Thoracic aorta endothelial cell (primary cell): ENCODE measurements around the gene MYO3B. TPM values are rescaled to one million over a fixed set of nuclear protein-coding genes. Genes with fewer than 3 reads are reported as not detected.

Experiments used
- small RNA-seq: library from RNA; depleted of rRNA; stranded (forward); fragments of <200 nt; gene quantifications from one replicate; pipeline ENCODE3, GENCODE V24; 2012
- total RNA-seq: library from RNA; depleted of rRNA; stranded (reverse); fragments of >200 nt; gene quantifications from 2 replicates; pipeline ENCODE4 v1.2.3, GENCODE V29; 2012

Gene MYO3B, protein sequence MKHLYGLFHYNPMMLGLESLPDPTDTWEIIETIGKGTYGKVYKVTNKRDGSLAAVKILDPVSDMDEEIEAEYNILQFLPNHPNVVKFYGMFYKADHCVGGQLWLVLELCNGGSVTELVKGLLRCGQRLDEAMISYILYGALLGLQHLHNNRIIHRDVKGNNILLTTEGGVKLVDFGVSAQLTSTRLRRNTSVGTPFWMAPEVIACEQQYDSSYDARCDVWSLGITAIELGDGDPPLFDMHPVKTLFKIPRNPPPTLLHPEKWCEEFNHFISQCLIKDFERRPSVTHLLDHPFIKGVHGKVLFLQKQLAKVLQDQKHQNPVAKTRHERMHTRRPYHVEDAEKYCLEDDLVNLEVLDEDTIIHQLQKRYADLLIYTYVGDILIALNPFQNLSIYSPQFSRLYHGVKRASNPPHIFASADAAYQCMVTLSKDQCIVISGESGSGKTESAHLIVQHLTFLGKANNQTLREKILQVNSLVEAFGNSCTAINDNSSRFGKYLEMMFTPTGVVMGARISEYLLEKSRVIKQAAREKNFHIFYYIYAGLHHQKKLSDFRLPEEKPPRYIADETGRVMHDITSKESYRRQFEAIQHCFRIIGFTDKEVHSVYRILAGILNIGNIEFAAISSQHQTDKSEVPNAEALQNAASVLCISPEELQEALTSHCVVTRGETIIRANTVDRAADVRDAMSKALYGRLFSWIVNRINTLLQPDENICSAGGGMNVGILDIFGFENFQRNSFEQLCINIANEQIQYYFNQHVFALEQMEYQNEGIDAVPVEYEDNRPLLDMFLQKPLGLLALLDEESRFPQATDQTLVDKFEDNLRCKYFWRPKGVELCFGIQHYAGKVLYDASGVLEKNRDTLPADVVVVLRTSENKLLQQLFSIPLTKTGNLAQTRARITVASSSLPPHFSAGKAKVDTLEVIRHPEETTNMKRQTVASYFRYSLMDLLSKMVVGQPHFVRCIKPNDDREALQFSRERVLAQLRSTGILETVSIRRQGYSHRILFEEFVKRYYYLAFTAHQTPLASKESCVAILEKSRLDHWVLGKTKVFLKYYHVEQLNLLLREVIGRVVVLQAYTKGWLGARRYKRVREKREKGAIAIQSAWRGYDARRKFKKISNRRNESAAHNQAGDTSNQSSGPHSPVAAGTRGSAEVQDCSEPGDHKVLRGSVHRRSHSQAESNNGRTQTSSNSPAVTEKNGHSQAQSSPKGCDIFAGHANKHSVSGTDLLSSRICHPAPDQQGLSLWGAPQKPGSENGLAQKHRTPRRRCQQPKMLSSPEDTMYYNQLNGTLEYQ (N-terminal part only)
- under 0.01 TPM in 1 of 2 replicates, not detected in the other for total RNA-seq

DNA sequence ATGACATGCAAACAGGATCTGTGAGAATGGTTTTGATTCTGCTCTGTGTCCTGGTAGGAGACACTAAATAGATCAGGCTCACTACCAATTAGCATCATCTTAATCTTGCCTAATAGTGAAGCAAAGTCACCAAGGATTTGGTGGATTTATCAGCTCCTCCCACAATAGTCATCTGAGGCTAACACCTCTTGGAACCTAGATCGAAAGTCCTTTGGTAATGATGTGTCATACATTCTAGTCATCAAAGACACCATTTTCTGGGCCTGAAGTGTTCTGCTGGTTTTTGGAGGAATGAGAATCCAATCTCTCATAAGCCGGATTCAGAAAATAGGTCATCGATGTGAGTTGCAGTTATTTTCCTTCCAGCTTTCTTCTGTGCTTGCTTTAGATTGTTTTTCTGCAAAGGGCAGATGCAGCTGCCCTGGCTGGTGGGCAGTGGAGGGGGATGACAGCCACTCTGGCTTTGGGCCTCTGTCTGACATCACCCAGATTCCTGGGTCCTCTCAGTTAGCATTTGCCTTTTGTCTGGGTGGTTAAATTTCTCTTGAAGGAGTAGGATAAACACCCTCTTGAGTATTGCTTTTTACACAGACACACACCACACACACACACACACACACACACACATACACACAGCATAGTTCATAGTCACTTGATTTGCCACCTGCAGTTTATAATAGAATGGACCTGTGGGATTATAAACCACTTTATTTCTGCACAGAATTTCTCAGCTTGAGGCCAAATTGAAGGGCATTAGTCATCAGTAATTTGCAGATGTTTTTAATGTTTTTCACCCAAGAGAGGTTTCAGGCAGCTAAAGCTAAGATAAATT, at the start of gene MYO3B:
MYO3B (plus strand) TSS at position 198 of the 832 bp plus-strand sequence; CDS start at position 339, 141 bp downstream.

Small RNA genes within 50 kb of the gene (small RNA-seq; reads per million reads assigned to genes)
- gene RF02271, result not detected
